ENCODE data around the gene HGS. TPM values are rescaled to one million over a fixed set of nuclear protein-coding genes. Genes with fewer than 3 reads are reported as not detected.
"Not testable (repeated sequence)": the region's sequence is repeated elsewhere in the genome, so short reads cannot be mapped to it uniquely, and the experiment has no call there.

The HGS gene
- polyA plus RNA-seq, 4 donors, result 79.9 to 124 (median 96.4) TPM

DNA sequence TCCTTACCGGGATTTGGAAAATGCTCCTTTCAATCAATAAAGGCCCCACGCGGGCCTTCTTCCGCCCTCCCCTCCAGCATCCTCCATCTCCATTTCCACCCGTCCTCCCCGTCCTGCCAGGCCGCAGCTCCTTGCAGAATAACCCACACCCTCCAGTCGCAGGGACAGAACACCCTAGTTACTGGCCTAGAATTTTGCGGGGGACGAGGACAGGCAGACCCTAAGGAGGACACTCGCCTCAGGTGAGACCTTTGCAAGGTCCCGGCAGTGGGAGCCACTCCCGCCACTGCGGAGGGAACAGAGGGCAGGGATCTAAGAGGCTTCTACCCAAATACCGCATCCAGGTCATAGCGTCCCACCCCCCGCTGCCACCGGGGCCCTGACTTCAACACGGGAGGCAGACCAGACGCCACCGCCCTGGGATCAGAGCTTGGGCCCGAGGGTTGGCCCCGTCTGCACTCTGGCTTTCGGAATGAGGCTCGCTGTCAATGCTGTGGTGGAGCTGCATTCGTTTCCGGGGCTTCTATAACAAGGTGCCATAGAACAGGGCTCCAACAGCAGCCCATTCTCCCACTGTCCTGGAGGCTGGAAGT, 55.1 kb downstream of the HGS start:
- no peak for DNase-seq (ENCODE audit: low read depth in 4 of 4, low spot score in 2 of 4)

DNA sequence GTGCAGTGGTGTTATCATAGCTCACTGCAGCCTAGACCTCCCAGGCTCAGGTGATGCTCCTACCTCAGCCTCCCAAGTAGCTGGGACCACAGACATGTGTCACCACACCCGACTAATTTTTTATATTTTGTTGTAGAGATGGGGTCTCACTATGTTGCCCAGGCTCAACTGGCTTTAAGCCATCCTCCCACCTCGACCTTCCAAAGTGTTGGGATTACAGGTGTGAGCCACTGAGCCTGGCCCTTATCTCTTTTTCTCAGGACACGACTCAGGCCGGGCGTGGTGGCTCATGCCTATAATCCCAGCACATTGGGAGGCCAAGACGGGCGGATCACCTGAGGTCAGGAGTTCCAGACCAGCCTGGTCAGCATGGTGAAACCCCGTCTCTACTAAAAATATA, 55.8 kb downstream of the HGS start:
- DNase-seq (ENCODE audit: low read depth in 4 of 4, low spot score in 2 of 4), result not testable (repeated sequence)

GRCh38 chr17:81740395-81740961, 56.7 kb downstream of the HGS start:
- no peak for DNase-seq (ENCODE audit: low read depth in 4 of 4, low spot score in 2 of 4)

DNA sequence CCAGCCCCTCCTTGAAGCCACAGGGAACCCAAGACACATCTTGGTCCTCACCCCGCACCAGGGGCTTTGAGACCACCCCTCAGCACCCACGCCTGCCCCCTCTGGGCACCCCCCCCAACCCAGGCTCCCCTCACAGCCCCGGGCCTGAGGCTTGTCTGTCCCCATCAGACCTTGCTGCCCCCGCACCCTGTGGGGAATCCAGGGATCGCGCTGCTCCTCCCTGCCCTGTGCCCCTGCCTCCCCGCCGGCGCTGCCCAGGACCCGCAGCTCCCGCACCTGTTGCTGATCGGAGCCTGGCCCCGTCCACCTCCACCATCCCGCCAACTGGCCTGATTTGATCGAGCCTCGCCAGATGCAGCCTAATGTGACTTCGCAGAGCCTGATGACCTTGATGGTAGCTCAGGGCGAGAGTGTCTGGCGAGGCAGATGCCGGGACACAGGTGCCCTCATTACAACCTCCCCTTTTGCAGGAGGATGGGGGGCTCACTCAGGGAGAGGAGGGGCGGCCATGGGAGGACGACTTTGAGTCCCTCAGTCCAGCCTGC, 57.3 kb downstream of the HGS start:
- no peak for DNase-seq (ENCODE audit: low read depth in 4 of 4, low spot score in 2 of 4)

DNA sequence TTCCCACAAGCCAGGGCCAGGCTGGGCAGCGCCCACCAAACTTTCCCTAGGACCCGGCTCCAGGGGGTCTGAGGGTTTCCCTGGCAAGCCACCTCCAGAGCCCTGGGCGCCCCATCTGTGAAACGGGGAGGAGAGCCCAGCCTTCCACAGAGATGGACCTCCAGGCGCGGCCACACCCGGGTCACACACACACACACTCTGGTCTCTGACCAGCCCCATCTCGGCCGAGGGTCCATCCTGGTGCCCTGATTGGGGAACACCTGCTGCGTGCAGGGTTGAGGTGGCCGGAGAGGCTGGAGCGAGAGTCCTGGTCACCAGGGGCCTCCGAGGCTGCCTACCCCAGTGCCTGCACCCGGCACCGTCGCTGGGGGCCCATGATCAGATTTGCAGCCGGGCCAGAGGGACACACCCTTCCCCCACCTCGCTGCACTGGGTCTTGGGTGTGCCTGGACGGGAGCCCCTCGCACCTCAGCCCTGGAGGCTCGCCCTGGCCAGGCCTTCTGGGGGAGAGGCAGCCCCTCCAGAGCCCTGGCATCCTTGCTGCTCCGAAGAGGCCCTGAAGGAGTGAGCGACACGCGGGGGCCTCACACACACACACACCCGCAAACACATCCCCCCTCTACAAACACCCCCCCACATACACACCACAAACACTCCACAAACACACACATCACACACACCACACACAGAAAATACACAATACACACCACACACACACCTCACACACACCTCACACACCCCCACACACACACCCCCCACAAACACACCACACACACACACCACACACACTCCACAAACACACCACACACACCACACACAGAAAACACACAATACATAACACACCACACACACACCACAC, 58.0 kb downstream of the HGS start:
- DNase-seq (ENCODE audit: low read depth in 4 of 4, low spot score in 2 of 4), result no peak

Other genes starting within 250 kb of the HGS start
- 1,000 to 10,000 TPM; 2,963 to 3,733 (median 3,267) TPM for gene ACTG1, start 171.2 kb upstream of the HGS start, polyA plus RNA-seq (ENCODE audit: insufficient read length in 4 of 4)
- 1 to 10 TPM; 1.3 to 2.8 (median 2.1) TPM for gene FSCN2, start 155.6 kb upstream of the HGS start, polyA plus RNA-seq (ENCODE audit: insufficient read length in 4 of 4)
- 10 to 100 TPM; 17.0 to 38.4 (median 31.2) TPM for gene FAAP100, start 131.7 kb upstream of the HGS start, polyA plus RNA-seq (ENCODE audit: insufficient read length in 4 of 4)
- gene NPLOC4, start 46.9 kb upstream of the HGS start, polyA plus RNA-seq (ENCODE audit: insufficient read length in 4 of 4), result 10 to 100 TPM; 51.2 to 75.3 (median 63.8) TPM
- gene TSPAN10, start 46.8 kb upstream of the HGS start, polyA plus RNA-seq (ENCODE audit: insufficient read length in 4 of 4), result 1 to 10 TPM; 1.9 to 7.7 (median 2.8) TPM
- 10 to 100 TPM; 13.5 to 16.8 (median 14.8) TPM for gene PDE6G, start 27.5 kb upstream of the HGS start, polyA plus RNA-seq (ENCODE audit: insufficient read length in 4 of 4)
- gene OXLD1, start 17.4 kb upstream of the HGS start, polyA plus RNA-seq (ENCODE audit: insufficient read length in 4 of 4), result 10 to 100 TPM; 14.6 to 28.2 (median 19.5) TPM
- 10 to 100 TPM; 11.4 to 21.0 (median 19.0) TPM for gene CCDC137, start 17.3 kb upstream of the HGS start, polyA plus RNA-seq (ENCODE audit: insufficient read length in 4 of 4)
- gene ARL16, start 214 bp upstream of the HGS start, polyA plus RNA-seq (ENCODE audit: insufficient read length in 4 of 4), result 10 to 100 TPM; 37.0 to 54.7 (median 45.8) TPM
- 10 to 100 TPM; 41.0 to 70.1 (median 51.4) TPM for gene MRPL12, start 19.4 kb downstream of the HGS start, polyA plus RNA-seq (ENCODE audit: insufficient read length in 4 of 4)
- 10 to 100 TPM; 11.7 to 22.9 (median 20.5) TPM for gene SLC25A10, start 28.3 kb downstream of the HGS start, polyA plus RNA-seq (ENCODE audit: insufficient read length in 4 of 4)
- 10 to 100 TPM in 2 of 4 donors, 1 to 10 TPM in 2; 8.6 to 18.5 (median 12.7) TPM for gene GCGR, start 120.1 kb downstream of the HGS start, polyA plus RNA-seq (ENCODE audit: insufficient read length in 4 of 4)
- gene MCRIP1, start 149.3 kb downstream of the HGS start, polyA plus RNA-seq (ENCODE audit: insufficient read length in 4 of 4), result 100 to 1,000 TPM in 2 of 4 donors, 10 to 100 TPM in 2; 69.8 to 134 (median 107) TPM
- gene PPP1R27, start 151.0 kb downstream of the HGS start, polyA plus RNA-seq (ENCODE audit: insufficient read length in 4 of 4), result under 1 TPM; 0.23 to 0.46 (median 0.37) TPM
- gene P4HB, start 176.5 kb downstream of the HGS start, polyA plus RNA-seq (ENCODE audit: insufficient read length in 4 of 4), result 100 to 1,000 TPM; 397 to 434 (median 411) TPM
- gene ARHGDIA, start 187.3 kb downstream of the HGS start, polyA plus RNA-seq (ENCODE audit: insufficient read length in 4 of 4), result 100 to 1,000 TPM; 156 to 249 (median 195) TPM
- 100 to 1,000 TPM in 1 of 4 donors, 10 to 100 TPM in 3; 66.6 to 107 (median 76.3) TPM for gene ALYREF, start 207.6 kb downstream of the HGS start, polyA plus RNA-seq (ENCODE audit: insufficient read length in 4 of 4)
- 100 to 1,000 TPM in 2 of 4 donors, 10 to 100 TPM in 2; 72.2 to 130 (median 96.2) TPM for gene ANAPC11, start 207.7 kb downstream of the HGS start, polyA plus RNA-seq (ENCODE audit: insufficient read length in 4 of 4)
- 1 to 10 TPM in 1 of 4 donors, under 1 TPM in 3; 0.39 to 1.5 (median 0.52) TPM for gene NPB, start 218.2 kb downstream of the HGS start, polyA plus RNA-seq (ENCODE audit: insufficient read length in 4 of 4)
- 10 to 100 TPM; 45.7 to 55.9 (median 49.5) TPM for gene PCYT2, start 227.4 kb downstream of the HGS start, polyA plus RNA-seq (ENCODE audit: insufficient read length in 4 of 4)
- gene SIRT7, start 234.2 kb downstream of the HGS start, polyA plus RNA-seq (ENCODE audit: insufficient read length in 4 of 4), result 10 to 100 TPM in 3 of 4 donors, 1 to 10 TPM in 1; 9.6 to 19.6 (median 14.7) TPM
- gene MAFG, start 243.7 kb downstream of the HGS start, polyA plus RNA-seq (ENCODE audit: insufficient read length in 4 of 4), result 10 to 100 TPM in 3 of 4 donors, 1 to 10 TPM in 1; 9.8 to 15.4 (median 11.9) TPM